B cell (primary cell): ENCODE measurements around the gene ANKRD7. TPM values are rescaled to one million over a fixed set of nuclear protein-coding genes. Genes with fewer than 3 reads are reported as not detected.

Source experiments
- ATAC-seq: fragments of 200-7000 bp; cut with Tn5 transposase; one replicate; pipeline ENCODE4 v1.10.0; 2021; ENCODE audit warnings: low read depth, mild to moderate bottlenecking, moderate number of reproducible peaks, moderate library complexity
- CTCF ChIA-PET: fragments of 350-600 bp; sonication (Branson Sonifier 250); formaldehyde crosslinking; loops from one replicate; lab custom pipeline; 2021; ENCODE audit warnings: antibody characterized with exemption, inconsistent platforms; lab: Charles Lee
- POLR2A ChIA-PET: fragments of 350-600 bp; sonication (Branson Sonifier 250); formaldehyde crosslinking; loops from one replicate; lab custom pipeline; 2021; ENCODE audit warnings: antibody characterized with exemption; lab: Charles Lee
- DNase-seq: peaks from one replicate; pipeline ENCODE4 v3.0.0; 2013
- H2AFZ ChIP-seq: 2 replicates; pipeline ENCODE4 v1.6.1; 2012; ENCODE audit warnings: mild to moderate bottlenecking, low read depth, low read length; ENCODE audit not compliant: insufficient read depth, poor library complexity, severe bottlenecking
- H3K27ac ChIP-seq, 2 donors: 1 replicate in 1 of 2; 2 replicates in 1 of 2; pipeline ENCODE4 v1.5.1; 2012 to 2013; ENCODE audit warnings: low read length in 2 of 2, mild to moderate bottlenecking in 2 of 2, moderate library complexity in 1 of 2
- H3K27me3 ChIP-seq, 4 experiments: fragments of 200-600 bp in 1 of 4; sonication (generic) in 1 of 4; replicated peaks in 1 of 4; 1 replicate in 2 of 4; 2 replicates in 2 of 4; pipeline versions ENCODE4 v1.6.1 to v1.7.0; 2013 to 2016; ENCODE audit warnings: low read length in 3 of 4, mild to moderate bottlenecking in 2 of 4, mixed read lengths in 1 of 4, moderate library complexity in 1 of 4; ENCODE audit not compliant: insufficient read depth in 4 of 4, control insufficient read depth in 3 of 4; ENCODE audit errors: control extremely low read depth in 1 of 4
- H3K36me3 ChIP-seq, 2 experiments: replicated peaks in 1 of 2; 1 replicate in 1 of 2; 2 replicates in 1 of 2; pipeline versions ENCODE4 v1.6.1 to v1.7.1; 2013; ENCODE audit warnings: low read length in 1 of 2; ENCODE audit not compliant: insufficient read depth in 2 of 2, control insufficient read depth in 1 of 2; ENCODE audit errors: control extremely low read depth in 1 of 2, extremely low read depth in 1 of 2
- H3K4me1 ChIP-seq, 2 donors: fragments of 200-600 bp in 1 of 2; sonication (generic) in 1 of 2; 1 replicate in 1 of 2; 2 replicates in 1 of 2; pipeline versions ENCODE4 v1.5.1 to v1.6.1; 2013 to 2017; ENCODE audit warnings: low read length in 2 of 2; ENCODE audit not compliant: control insufficient read depth in 2 of 2, insufficient read depth in 2 of 2
- H3K4me2 ChIP-seq: replicated peaks from 2 replicates; pipeline ENCODE3; 2012; ENCODE audit warnings: mild to moderate bottlenecking, low read depth, low read length; ENCODE audit not compliant: poor library complexity, severe bottlenecking
- H3K4me3 ChIP-seq, 5 experiments: fragments of 200-600 bp in 1 of 5; sonication (generic) in 1 of 5; 1 replicate in 3 of 5; 2 replicates in 2 of 5; pipeline versions ENCODE4 v1.5.1 to v1.7.0; 2011 to 2016; ENCODE audit warnings: low read length in 4 of 5, mild to moderate bottlenecking in 4 of 5, low read depth in 2 of 5, control low read depth in 1 of 5, moderate library complexity in 1 of 5; ENCODE audit not compliant: insufficient read depth in 1 of 5; ENCODE audit errors: control extremely low read depth in 1 of 5, extremely low read depth in 1 of 5
- H3K79me2 ChIP-seq: fragments of 200-600 bp; sonication (generic); one replicate; pipeline ENCODE4 v1.6.0; 2016; ENCODE audit warnings: low read length; ENCODE audit not compliant: control insufficient read depth, insufficient read depth
- H3K9ac ChIP-seq: fragments of 200-600 bp; sonication (generic); 2 replicates; pipeline ENCODE4 v1.6.1; 2017; ENCODE audit warnings: mild to moderate bottlenecking, low read length, moderate library complexity
- H3K9me3 ChIP-seq, 3 donors: one replicate each; pipeline versions ENCODE4 v1.6.1 to v1.7.1; 2013; ENCODE audit warnings: low read length in 2 of 3; ENCODE audit not compliant: control insufficient read depth in 2 of 3, insufficient read depth in 1 of 3; ENCODE audit errors: control extremely low read depth in 1 of 3
- H4K20me1 ChIP-seq: 2 replicates; pipeline ENCODE4 v1.6.0; 2012; ENCODE audit warnings: mild to moderate bottlenecking, low read length; ENCODE audit not compliant: insufficient read depth, control insufficient read depth, poor library complexity, severe bottlenecking
- H3K27ac Mint-ChIP-seq: one replicate; pipeline ENCODE4 v1.8.0; 2021; ENCODE audit warnings: mixed read lengths
- H3K27me3 Mint-ChIP-seq: one replicate; pipeline ENCODE4 v1.8.0; 2021; ENCODE audit warnings: mixed read lengths
- H3K4me1 Mint-ChIP-seq: one replicate; pipeline ENCODE4 v1.8.0; 2021; ENCODE audit warnings: mixed read lengths
- H3K4me3 Mint-ChIP-seq: one replicate; pipeline ENCODE4 v1.8.0; 2021; ENCODE audit warnings: mixed read lengths
- H3K9me3 Mint-ChIP-seq: one replicate; pipeline ENCODE4 v1.8.0; 2022; ENCODE audit warnings: mixed read lengths; ENCODE audit not compliant: insufficient read depth
- CTCF ChIP-seq: fragments of 200-600 bp; IDR thresholded peaks from one replicate; pipeline ENCODE4 v1.8.0; 2022; ENCODE audit warnings: antibody characterized with exemption, mild to moderate bottlenecking
- EZH2 ChIP-seq: IDR thresholded peaks from 2 replicates; pipeline ENCODE4 v1.6.1; 2012; ENCODE audit warnings: borderline replicate concordance, low read depth, mild to moderate bottlenecking, moderate library complexity, low read length; ENCODE audit not compliant: insufficient read depth, poor library complexity, severe bottlenecking
- WGBS: methylation state at CpG from one replicate; pipeline ENCODE4 v1.1.5; 2013; ENCODE audit warnings: missing lambda C conversion rate; ENCODE audit not compliant: insufficient coverage; 5-methylcytosine and 5-hydroxymethylcytosine counted together
- intact Hi-C: fragments of 100-400 bp; cut with micrococcal nuclease; formaldehyde crosslinking; loops from one replicate; pipeline ENCODE4 v1.10.0; 2022
- polyA plus RNA-seq: library from polyadenylated mRNA; depleted of rRNA; stranded (reverse); fragments of >200 nt; gene quantifications from 2 replicates; pipeline ENCODE4 v1.2.3, GENCODE V29; 2012
- total RNA-seq, 2 donors: library from RNA; stranded (reverse); fragments of 120-200 nt in 1 of 2; gene quantifications; 1 replicate in 1 of 2; 2 replicates in 1 of 2; pipeline versions ENCODE4 v1.2.3 to v1.2.4, GENCODE V29; 2013 to 2022

ANKRD7 gene
- total and polyA plus RNA-seq, 2 donors (not counting 1 experiment from before 2014, with no cell fraction given) = not detected

GRCh38 chr7:118214051-118214832, 10.3 kb upstream of the ANKRD7 start:
- 12% methylated on average over 49 of the region's 49 CpGs for WGBS
- H3K4me1 Mint-ChIP-seq = peaks cover 16% of the 10 kb centered on the region
- H3K27me3 ChIP-seq = peaks cover 0 to 3% (median 0%) of the 10 kb centered on the region in 4 experiments
- no peaks in the 10 kb centered on the region for H3K79me2 ChIP-seq
- peak overlapping the region in 4 of 5 experiments; percentile 41 to 75 (median 56) for H3K4me3 ChIP-seq
- H3K9me3 ChIP-seq = no peaks in the 10 kb centered on the region
- no peaks in the 10 kb centered on the region for H3K36me3 ChIP-seq
- ATAC-seq (peak; percentile 91), DNase-seq (peak; percentile 87)
- H3K9ac ChIP-seq = peak overlapping the region; percentile 72
- TF ChIP-seq CTCF = no peak
- no peak for TF ChIP-seq EZH2
- CTCF ChIA-PET = interaction anchor here (1.5 kb wide), 1 partner anchor 19 kb away, joined by 5 read pairs; no protein-coding TSS in a partner anchor
- H2AFZ ChIP-seq = peak overlapping the region; percentile 88
- peak overlapping the region in 1 of 2 donors; percentile 20 for H3K27ac ChIP-seq
- H3K4me2 ChIP-seq = peak overlapping the region; percentile 84
- peak overlapping the region; percentile 89 for H3K27ac Mint-ChIP-seq
- H3K4me3 Mint-ChIP-seq = peak overlapping the region; percentile 92
- intact Hi-C loops = loop anchor here (1.0 kb wide), 1 partner anchor 30 kb away; the partner anchor contains the start of gene LSM8
- H3K27me3 Mint-ChIP-seq = peaks cover 25% of the 10 kb centered on the region
- H3K9me3 Mint-ChIP-seq = no peaks in the 10 kb centered on the region
- peaks cover 5 to 12% of the 10 kb centered on the region in 2 donors for H3K4me1 ChIP-seq
- POLR2A ChIA-PET = no interaction called here
- H4K20me1 ChIP-seq = no peaks in the 10 kb centered on the region

- Histone ChIP-seq H3K9me3 (no peaks in the 10 kb centered on the region), H2AFZ (peak overlapping the region; percentile 88), H3K4me2 (peak overlapping the region; percentile 84)
These were observed 9.7 kb upstream of the ANKRD7 start for GRCh38 chr7:118214833-118215182.

More at GRCh38 chr7:118214833-118215182, 9.7 kb upstream of the ANKRD7 start:
- Histone ChIP-seq H3K4me1 (peaks cover 5 to 12% of the 10 kb centered on the region in 2 donors), H3K27me3 (peaks cover 0 to 3% (median 0%) of the 10 kb centered on the region in 4 experiments), H3K4me3 (peak overlapping the region in 4 of 5 experiments; percentile 41 to 75 (median 56)), H3K36me3 (no peaks in the 10 kb centered on the region), H3K79me2 (no peaks in the 10 kb centered on the region), H3K27ac (no peak overlapping the region), H4K20me1 (no peaks in the 10 kb centered on the region), H3K9ac (peak overlapping the region; percentile 72)
- no CpG with 5 or more reads among the region's 3 CpGs for WGBS
- Mint-ChIP-seq H3K27me3 (peaks cover 25% of the 10 kb centered on the region), H3K4me1 (peaks cover 16% of the 10 kb centered on the region), H3K4me3 (peak overlapping the region; percentile 92), H3K9me3 (no peaks in the 10 kb centered on the region), H3K27ac (peak overlapping the region; percentile 89)
- TF ChIP-seq CTCF (no peak), EZH2 (no peak)
- intact Hi-C loops = loop anchor here (1.0 kb wide), 1 partner anchor 31 kb away; the partner anchor contains the start of gene LSM8
- ATAC-seq (no peak), DNase-seq (no peak)
- POLR2A ChIA-PET = no interaction called here
- CTCF ChIA-PET = interaction anchor here (1.5 kb wide), 1 partner anchor 19 kb away, joined by 5 read pairs; no protein-coding TSS in a partner anchor
